ENCODE results near the gene TSNAX.

DNA sequence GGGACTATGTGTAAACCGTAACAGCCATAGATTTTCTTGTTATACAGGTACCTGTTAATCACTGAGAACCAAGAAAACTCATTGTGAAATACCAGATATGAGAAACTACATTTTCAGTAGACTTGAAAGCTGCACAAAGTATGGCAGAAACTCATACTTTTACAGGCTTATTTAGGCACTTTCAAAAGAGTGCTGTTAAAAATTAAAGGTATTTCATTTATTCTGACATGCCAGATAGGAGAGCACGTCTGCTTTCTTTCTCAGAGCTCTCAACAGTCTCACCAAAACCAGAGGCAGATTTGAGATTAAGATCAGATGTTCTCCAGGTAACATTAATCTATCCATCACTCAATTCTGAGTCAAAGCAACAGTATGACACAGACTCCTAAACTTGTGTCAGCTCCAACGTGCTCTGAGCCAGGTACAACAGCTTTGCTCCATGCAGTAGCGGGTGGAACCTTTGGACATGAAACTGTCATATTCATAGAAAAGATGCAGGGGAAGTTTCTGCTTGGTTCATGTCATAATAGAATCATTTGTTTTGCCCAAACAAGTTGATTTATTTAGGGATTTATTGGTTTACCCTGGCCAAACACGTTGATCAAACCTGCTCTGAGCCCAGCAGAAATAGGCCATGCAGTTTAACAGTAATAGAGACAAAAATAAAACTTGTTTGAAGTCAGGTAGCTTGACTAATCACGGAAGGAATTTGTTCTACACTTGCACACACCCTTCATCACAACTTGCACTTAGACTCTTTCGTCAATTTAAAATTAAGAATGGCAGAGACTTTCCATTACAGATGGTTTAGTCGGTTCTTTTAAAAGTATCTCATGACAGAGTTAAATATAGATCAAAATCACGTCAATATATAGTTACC is 20.8 kb upstream of the TSNAX start:
- no peak for TF ChIP-seq POLR2A (IDR thresholded peaks at IDR 0.05; ENCODE audit: low read depth, low read length)
- TF ChIP-seq POLR2AphosphoS5 (IDR thresholded peaks at IDR 0.05; ENCODE audit: low read depth, low read length), result no peak
- TF ChIP-seq POU2F2 (IDR thresholded peaks at IDR 0.05; ENCODE audit: low read depth, low read length), result no peak
- no peak for TF ChIP-seq TAF1 (IDR thresholded peaks at IDR 0.05; ENCODE audit: low read depth, low read length)
- no peak for TF ChIP-seq SPI1 (IDR thresholded peaks at IDR 0.05; ENCODE audit: low read depth, low read length)

All from GM12891 (cell line).